ENCODE results near the gene HOXC6.

The HOXC6 gene

GRCh38 chr12:54030889-54031471 lies 2.7 kb downstream of the HOXC6 start:
- ChIA-PET CTCF (interaction anchor here (0.6 to 5.4 kb wide), 10 partner anchors 15 to 189 kb away, joined by 3 to 109 read pairs (median 39); partner anchors contain the start of genes HOXC8 and SMUG1), POLR2A (interaction anchor here (1.0 to 5.0 kb wide), 2 partner anchors 14 to 22 kb away, joined by 4 to 22 read pairs; partner anchors contain the start of gene HOXC8)
- peaks cover 40% of the 10 kb centered on the region for H3K4me1 ChIP-seq (ENCODE audit: control insufficient read depth, insufficient read depth, low read length)
- TF ChIP-seq ZIC2 (tag by site-specific recombination; IDR thresholded peaks at IDR 0.05) (no peak), ZNF223 (tag by site-specific recombination; IDR thresholded peaks at IDR 0.05) (no peak), KLF16 (tag by site-specific recombination; IDR thresholded peaks at IDR 0.05) (no peak)
- H3K4me3 ChIP-seq (ENCODE audit: low read depth, low read length): no peak overlapping the region
- no peaks in the 10 kb centered on the region for H3K9me3 ChIP-seq (ENCODE audit: control insufficient read depth, insufficient read depth, low read depth, low read length)
- H3K27ac ChIP-seq (ENCODE audit: extremely low read depth, low read depth, low read length): peak overlapping the region; percentile 0; the same call in 1 of the 2 replicates
- H3K36me3 ChIP-seq (ENCODE audit: control insufficient read depth in 2 of 2, insufficient read depth in 1 of 2, low read length in 2 of 2): peaks cover 4 to 13% of the 10 kb centered on the region in 2 experiments; a peak in 2 of 3 replicates

GRCh38 chr12:54031480-54031879 lies 3.2 kb downstream of the HOXC6 start:
- TF ChIP-seq ZNF76 (tag by site-specific recombination; IDR thresholded peaks at IDR 0.05; ENCODE audit: borderline replicate concordance, low read depth) (no peak), IKZF3 (tag by site-specific recombination; IDR thresholded peaks at IDR 0.05) (peak; percentile 79), ZNF426 (tag by site-specific recombination; IDR thresholded peaks at IDR 0.05) (no peak), KLF17 (tag by site-specific recombination; IDR thresholded peaks at IDR 0.05) (no peak)
- H3K9me3 ChIP-seq (ENCODE audit: control insufficient read depth, insufficient read depth, low read depth, low read length): no peaks in the 10 kb centered on the region
- CTCF ChIA-PET: interaction anchor here (0.6 to 5.4 kb wide), 17 partner anchors 13 to 336 kb away, joined by 3 to 109 read pairs (median 10); partner anchors contain the start of genes HOXC8 and SMUG1
- POLR2A ChIA-PET: interaction anchor here (1.0 to 5.0 kb wide), 3 partner anchors 15 to 107 kb away, joined by 4 to 22 read pairs (median 7); partner anchors contain the start of gene HOXC8
- peak overlapping the region; percentile 0; the same call in 1 of the 2 replicates for H3K27ac ChIP-seq (ENCODE audit: extremely low read depth, low read depth, low read length)
- peaks cover 40% of the 10 kb centered on the region for H3K4me1 ChIP-seq (ENCODE audit: control insufficient read depth, insufficient read depth, low read length)
- no peak overlapping the region for H3K4me3 ChIP-seq (ENCODE audit: low read depth, low read length)
- H3K36me3 ChIP-seq (ENCODE audit: control insufficient read depth in 2 of 2, insufficient read depth in 1 of 2, low read length in 2 of 2): peaks cover 4 to 13% of the 10 kb centered on the region in 2 experiments; a peak in 2 of 3 replicates

GRCh38 chr12:54032086-54032619 lies 3.9 kb downstream of the HOXC6 start:
- no peaks in the 10 kb centered on the region for H3K9me3 ChIP-seq (ENCODE audit: control insufficient read depth, insufficient read depth, low read depth, low read length)
- H3K4me1 ChIP-seq (ENCODE audit: control insufficient read depth, insufficient read depth, low read length): peaks cover 44% of the 10 kb centered on the region
- peaks cover 4 to 13% of the 10 kb centered on the region in 2 experiments; a peak in 2 of 3 replicates for H3K36me3 ChIP-seq (ENCODE audit: control insufficient read depth in 2 of 2, insufficient read depth in 1 of 2, low read length in 2 of 2)
- TF ChIP-seq HOXA7 (CRISPR knock-in tag; IDR thresholded peaks at IDR 0.05; ENCODE audit: borderline replicate concordance) (no peak), ZNF626 (tag by site-specific recombination; IDR thresholded peaks at IDR 0.05) (no peak), ZBTB48 (tag by site-specific recombination; IDR thresholded peaks at IDR 0.05) (peak; percentile 79), TRIM28 (IDR thresholded peaks at IDR 0.05; ENCODE audit: borderline replicate concordance, low read length) (peak; percentile 17; the same call in 1 of the 2 replicates), ZNF585B (tag by site-specific recombination; IDR thresholded peaks at IDR 0.05) (no peak)
- H3K27ac ChIP-seq (ENCODE audit: extremely low read depth, low read depth, low read length): peak overlapping the region; percentile 100; the same call in 1 of the 2 replicates
- CTCF ChIA-PET: interaction anchor here (0.6 to 5.4 kb wide), 43 partner anchors 9 to 683 kb away, joined by 3 to 109 read pairs (median 5); partner anchors contain the start of genes HOXC13, HOXC4, HOXC8 and SMUG1
- POLR2A ChIA-PET: interaction anchor here (0.7 to 5.0 kb wide), 16 partner anchors 15 to 184 kb away, joined by 3 to 22 read pairs (median 5); partner anchors contain the start of genes HOXC13, HOXC4, HOXC8 and HOXC9
- H3K4me3 ChIP-seq (ENCODE audit: low read depth, low read length): no peak overlapping the region

- Histone ChIP-seq H3K4me3 (ENCODE audit: low read depth, low read length) (peak within 1 kb of the TSS; percentile 29), H3K4me1 (ENCODE audit: control insufficient read depth, insufficient read depth, low read length) (peaks cover 45% of the 10 kb centered on the region), H3K27ac (ENCODE audit: extremely low read depth, low read depth, low read length) (peak within 1 kb of the TSS; percentile 100), H3K9me3 (ENCODE audit: control insufficient read depth, insufficient read depth, low read depth, low read length) (no peaks in the 10 kb centered on the region), H3K36me3 (ENCODE audit: control insufficient read depth in 2 of 2, insufficient read depth in 1 of 2, low read length in 2 of 2) (peaks cover 4 to 13% of the 10 kb centered on the region in 2 experiments; a peak in 2 of 3 replicates)
- POLR2A ChIA-PET: interaction anchor here (0.7 to 5.0 kb wide), 20 partner anchors 16 to 184 kb away, joined by 3 to 22 read pairs (median 4); partner anchors contain the start of genes HOXC13, HOXC4, HOXC8 and HOXC9
- CTCF ChIA-PET: interaction anchor here (0.6 to 5.4 kb wide), 45 partner anchors 9 to 683 kb away, joined by 3 to 109 read pairs (median 5); partner anchors contain the start of genes HOXC13, HOXC4, HOXC8 and SMUG1
- TF ChIP-seq ZEB2 (tag by site-specific recombination; IDR thresholded peaks at IDR 0.05) (peak; percentile 95), GLI4 (tag by site-specific recombination; IDR thresholded peaks at IDR 0.05) (no peak), ZNF449 (tag by site-specific recombination; IDR thresholded peaks at IDR 0.05) (peak; percentile 100), GFI1B (tag by site-specific recombination; IDR thresholded peaks at IDR 0.05) (no peak), ZSCAN5A (tag by site-specific recombination; IDR thresholded peaks at IDR 0.05) (no peak), YY2 (tag by site-specific recombination; IDR thresholded peaks at IDR 0.05) (no peak), KLF16 (tag by site-specific recombination; IDR thresholded peaks at IDR 0.05) (peak; percentile 92), ZNF239 (tag by site-specific recombination; IDR thresholded peaks at IDR 0.05) (no peak), ZNF544 (tag by site-specific recombination; IDR thresholded peaks at IDR 0.05) (no peak), ZNF184 (tag by site-specific recombination; IDR thresholded peaks at IDR 0.05) (0 out of 2 replicates have a peak, but pooled peaks have one; percentile 10), HOXA7 (CRISPR knock-in tag; IDR thresholded peaks at IDR 0.05; ENCODE audit: borderline replicate concordance) (no peak), ZNF670 (tag by site-specific recombination; IDR thresholded peaks at IDR 0.05; ENCODE audit: low read depth) (no peak)
These were observed 4.4 kb downstream of the HOXC6 start, which contains the start of gene HOXC5 for GRCh38 chr12:54032627-54033100. Gene HOXC5, plus strand, starts transcription at chr12:54033050. Its CDS starts 73 bp downstream, at chr12:54033123.
